ENCODE measurements around the gene PEX14. TPM values are rescaled to one million over a fixed set of nuclear protein-coding genes. Genes with fewer than 3 reads are reported as not detected.

PEX14 gene
- polyA plus RNA-seq, 1 donor from 2014 or later, result 13.5 TPM

DNA sequence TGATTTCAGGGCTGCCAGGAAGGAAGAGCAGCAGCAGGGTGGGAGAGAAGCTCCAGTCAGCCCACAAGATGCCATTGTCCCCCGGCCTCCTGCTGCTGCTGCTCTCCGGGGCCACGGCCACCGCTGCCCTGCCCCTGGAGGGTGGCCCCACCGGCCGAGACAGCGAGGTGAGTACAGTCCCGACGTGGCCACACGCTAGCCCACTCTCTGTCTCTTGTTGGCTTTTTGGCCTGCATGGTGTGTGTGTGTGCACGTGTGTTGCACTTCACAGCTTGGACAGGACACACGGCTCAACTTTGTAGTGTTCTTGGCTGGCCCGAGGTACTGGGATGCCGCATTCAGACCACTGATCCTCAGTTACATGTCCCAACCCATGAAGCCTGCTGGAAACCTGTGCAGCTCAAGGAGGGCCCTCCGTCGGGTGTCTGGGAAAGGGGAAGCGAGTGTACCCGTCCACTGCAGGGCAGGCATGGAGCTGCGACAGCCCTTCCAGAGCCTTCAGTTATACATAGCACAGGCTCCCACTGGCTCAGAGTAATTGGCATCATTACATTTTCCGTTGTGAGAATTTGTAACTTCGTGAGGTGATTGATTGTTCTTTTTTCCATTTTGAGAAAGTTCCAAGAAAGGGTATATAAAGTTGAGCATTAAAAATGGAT lies 24.5 kb upstream of the PEX14 start:
- H3K4me2 ChIP-seq (ENCODE audit: low read length), result no peak overlapping the region
- no peak overlapping the region for H3K9ac ChIP-seq (ENCODE audit: low read length)
- H3F3A ChIP-seq (ENCODE audit: insufficient read depth, low read length, poor library complexity, severe bottlenecking), result no peaks in the 10 kb centered on the region
- H2AFZ ChIP-seq (ENCODE audit: low read depth, low read length), result no peak overlapping the region
- TF ChIP-seq EZH2 (IDR thresholded peaks at IDR 0.05; ENCODE audit: borderline replicate concordance, insufficient read depth, low read length, poor library complexity, severe bottlenecking) (no peak), MXI1 (conservative IDR thresholded peaks at IDR 0.05; ENCODE audit: poor library complexity, severe bottlenecking) (no peak), POLR2AphosphoS5 (IDR thresholded peaks at IDR 0.05) (no peak), RAD21 (conservative IDR thresholded peaks at IDR 0.05) (no peak), EP300 (conservative IDR thresholded peaks at IDR 0.05; ENCODE audit: poor library complexity, severe bottlenecking) (no peak), SMC3 (conservative IDR thresholded peaks at IDR 0.05; ENCODE audit: poor library complexity) (no peak)
- TF ChIP-seq, protein P1, sequence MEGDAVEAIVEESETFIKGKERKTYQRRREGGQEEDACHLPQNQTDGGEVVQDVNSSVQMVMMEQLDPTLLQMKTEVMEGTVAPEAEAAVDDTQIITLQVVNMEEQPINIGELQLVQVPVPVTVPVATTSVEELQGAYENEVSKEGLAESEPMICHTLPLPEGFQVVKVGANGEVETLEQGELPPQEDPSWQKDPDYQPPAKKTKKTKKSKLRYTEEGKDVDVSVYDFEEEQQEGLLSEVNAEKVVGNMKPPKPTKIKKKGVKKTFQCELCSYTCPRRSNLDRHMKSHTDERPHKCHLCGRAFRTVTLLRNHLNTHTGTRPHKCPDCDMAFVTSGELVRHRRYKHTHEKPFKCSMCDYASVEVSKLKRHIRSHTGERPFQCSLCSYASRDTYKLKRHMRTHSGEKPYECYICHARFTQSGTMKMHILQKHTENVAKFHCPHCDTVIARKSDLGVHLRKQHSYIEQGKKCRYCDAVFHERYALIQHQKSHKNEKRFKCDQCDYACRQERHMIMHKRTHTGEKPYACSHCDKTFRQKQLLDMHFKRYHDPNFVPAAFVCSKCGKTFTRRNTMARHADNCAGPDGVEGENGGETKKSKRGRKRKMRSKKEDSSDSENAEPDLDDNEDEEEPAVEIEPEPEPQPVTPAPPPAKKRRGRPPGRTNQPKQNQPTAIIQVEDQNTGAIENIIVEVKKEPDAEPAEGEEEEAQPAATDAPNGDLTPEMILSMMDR (IDR thresholded peaks at IDR 0.05; ENCODE audit: poor library complexity, severe bottlenecking), result no peak
- TF ChIP-seq, protein P2, sequence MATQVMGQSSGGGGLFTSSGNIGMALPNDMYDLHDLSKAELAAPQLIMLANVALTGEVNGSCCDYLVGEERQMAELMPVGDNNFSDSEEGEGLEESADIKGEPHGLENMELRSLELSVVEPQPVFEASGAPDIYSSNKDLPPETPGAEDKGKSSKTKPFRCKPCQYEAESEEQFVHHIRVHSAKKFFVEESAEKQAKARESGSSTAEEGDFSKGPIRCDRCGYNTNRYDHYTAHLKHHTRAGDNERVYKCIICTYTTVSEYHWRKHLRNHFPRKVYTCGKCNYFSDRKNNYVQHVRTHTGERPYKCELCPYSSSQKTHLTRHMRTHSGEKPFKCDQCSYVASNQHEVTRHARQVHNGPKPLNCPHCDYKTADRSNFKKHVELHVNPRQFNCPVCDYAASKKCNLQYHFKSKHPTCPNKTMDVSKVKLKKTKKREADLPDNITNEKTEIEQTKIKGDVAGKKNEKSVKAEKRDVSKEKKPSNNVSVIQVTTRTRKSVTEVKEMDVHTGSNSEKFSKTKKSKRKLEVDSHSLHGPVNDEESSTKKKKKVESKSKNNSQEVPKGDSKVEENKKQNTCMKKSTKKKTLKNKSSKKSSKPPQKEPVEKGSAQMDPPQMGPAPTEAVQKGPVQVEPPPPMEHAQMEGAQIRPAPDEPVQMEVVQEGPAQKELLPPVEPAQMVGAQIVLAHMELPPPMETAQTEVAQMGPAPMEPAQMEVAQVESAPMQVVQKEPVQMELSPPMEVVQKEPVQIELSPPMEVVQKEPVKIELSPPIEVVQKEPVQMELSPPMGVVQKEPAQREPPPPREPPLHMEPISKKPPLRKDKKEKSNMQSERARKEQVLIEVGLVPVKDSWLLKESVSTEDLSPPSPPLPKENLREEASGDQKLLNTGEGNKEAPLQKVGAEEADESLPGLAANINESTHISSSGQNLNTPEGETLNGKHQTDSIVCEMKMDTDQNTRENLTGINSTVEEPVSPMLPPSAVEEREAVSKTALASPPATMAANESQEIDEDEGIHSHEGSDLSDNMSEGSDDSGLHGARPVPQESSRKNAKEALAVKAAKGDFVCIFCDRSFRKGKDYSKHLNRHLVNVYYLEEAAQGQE (IDR thresholded peaks at IDR 0.05; ENCODE audit: borderline replicate concordance), result no peak
- no peak overlapping the region for H3K27ac ChIP-seq (ENCODE audit: low read length)
- no peaks in the 10 kb centered on the region for H4K20me1 ChIP-seq (ENCODE audit: insufficient read depth)
- no peaks in the 10 kb centered on the region for H3K36me3 ChIP-seq (ENCODE audit: insufficient read depth, low read length)
- no peaks in the 10 kb centered on the region for H3K9me3 ChIP-seq (ENCODE audit: low read length)
- no peaks in the 10 kb centered on the region for H3K27me3 ChIP-seq (ENCODE audit: insufficient read depth, low read depth, low read length)
- H3K4me3 ChIP-seq (ENCODE audit: low read length), result no peak overlapping the region
- H3K9me2 ChIP-seq (ENCODE audit: insufficient read depth, low read length), result no peaks in the 10 kb centered on the region
- H3K79me2 ChIP-seq (replicated peaks; ENCODE audit: insufficient read depth, low read length), result no peaks in the 10 kb centered on the region

DNA sequence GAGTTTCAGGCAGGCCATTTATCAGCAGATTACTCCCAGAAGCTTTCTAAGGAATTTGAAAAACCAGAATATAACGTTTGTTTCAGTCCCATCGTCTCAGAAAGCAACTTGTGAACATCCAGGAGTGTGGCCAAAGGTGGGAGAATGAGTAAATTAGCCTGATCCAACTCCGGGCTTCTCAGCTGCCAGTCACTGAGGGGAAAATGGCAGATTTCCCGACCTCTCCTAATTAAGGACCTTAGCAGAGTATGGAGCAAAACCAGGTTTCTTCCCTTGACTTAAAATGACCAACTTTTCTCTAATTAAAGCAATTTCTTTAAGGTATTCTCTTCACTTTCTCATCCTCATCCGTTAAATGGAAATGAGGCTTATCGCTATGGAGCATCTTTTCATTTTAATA lies 23.9 kb upstream of the PEX14 start:
- Histone ChIP-seq H4K20me1 (ENCODE audit: insufficient read depth) (no peaks in the 10 kb centered on the region), H2AFZ (ENCODE audit: low read depth, low read length) (no peak overlapping the region), H3K4me3 (ENCODE audit: low read length) (no peak overlapping the region), H3K36me3 (ENCODE audit: insufficient read depth, low read length) (no peaks in the 10 kb centered on the region), H3K79me2 (replicated peaks; ENCODE audit: insufficient read depth, low read length) (no peaks in the 10 kb centered on the region), H3K27ac (ENCODE audit: low read length) (no peak overlapping the region), H3K9ac (ENCODE audit: low read length) (no peak overlapping the region), H3K9me2 (ENCODE audit: insufficient read depth, low read length) (no peaks in the 10 kb centered on the region), H3K9me3 (ENCODE audit: low read length) (no peaks in the 10 kb centered on the region), H3F3A (ENCODE audit: insufficient read depth, low read length, poor library complexity, severe bottlenecking) (no peaks in the 10 kb centered on the region), H3K4me2 (ENCODE audit: low read length) (no peak overlapping the region), H3K27me3 (ENCODE audit: insufficient read depth, low read depth, low read length) (no peaks in the 10 kb centered on the region)
- TF ChIP-seq EP300 (conservative IDR thresholded peaks at IDR 0.05; ENCODE audit: poor library complexity, severe bottlenecking) (no peak), SMC3 (conservative IDR thresholded peaks at IDR 0.05; ENCODE audit: poor library complexity) (no peak), RAD21 (conservative IDR thresholded peaks at IDR 0.05) (no peak), EZH2 (IDR thresholded peaks at IDR 0.05; ENCODE audit: borderline replicate concordance, insufficient read depth, low read length, poor library complexity, severe bottlenecking) (no peak), TAF1 (IDR thresholded peaks at IDR 0.05; ENCODE audit: low read depth) (no peak), MXI1 (conservative IDR thresholded peaks at IDR 0.05; ENCODE audit: poor library complexity, severe bottlenecking) (no peak), POLR2AphosphoS5 (IDR thresholded peaks at IDR 0.05) (no peak)
- TF ChIP-seq, protein P1 (IDR thresholded peaks at IDR 0.05; ENCODE audit: poor library complexity, severe bottlenecking), result no peak
- TF ChIP-seq, protein P2 (IDR thresholded peaks at IDR 0.05; ENCODE audit: borderline replicate concordance), result no peak
